GM21717 (cell line): ENCODE results near the gene CC2D1B.
A peak's percentile ranks its signal among the peaks of the same experiment; 100 is the strongest.
"Not testable (repeated sequence)": the region's sequence is repeated elsewhere in the genome, so short reads cannot be mapped to it uniquely, and the experiment has no call there.

Experiments
- ATAC-seq: cut with Tn5 transposase; IDR thresholded peaks from one replicate; pipeline ENCODE4 v1.9.1; 2021; ENCODE audit warnings: mild to moderate bottlenecking, moderate library complexity; ENCODE audit not compliant: unreplicated experiment

Gene CC2D1B

GRCh38 chr1:52365746-52366516 lies at the start of gene CC2D1B:
TSS of gene CC2D1B (minus strand) at chr1:52366205. CDS start at chr1:52364620, 1,585 bp downstream.
- peak; percentile 88 for ATAC-seq

GRCh38 chr1:52414942-52415341 lies 48.9 kb upstream of the CC2D1B start:
- no peak for ATAC-seq

GRCh38 chr1:52413410-52413989 lies 47.5 kb upstream of the CC2D1B start:
- ATAC-seq = no peak

GRCh38 chr1:52404975-52405338 lies 39.0 kb upstream of the CC2D1B start:
- ATAC-seq = no peak

- ATAC-seq = peak; percentile 91
Observed at GRCh38 chr1:52404116-52404974, 38.3 kb upstream of the CC2D1B start, which contains the start of the genes ORC1 and PRPF38A. TSS of gene ORC1 (minus strand) at chr1:52404423. CDS start at chr1:52402223, 2,200 bp downstream. TSS of gene PRPF38A (plus strand) at chr1:52404602. CDS start at chr1:52404750, 148 bp downstream.

GRCh38 chr1:52403566-52404115 lies 37.6 kb upstream of the CC2D1B start:
- peak; percentile 37 for ATAC-seq

- no peak for ATAC-seq
Observed at GRCh38 chr1:52402860-52403240, 36.8 kb upstream of the CC2D1B start.

- no peak for ATAC-seq
Observed at GRCh38 chr1:52400131-52400530, 34.1 kb upstream of the CC2D1B start.

- ATAC-seq = no peak
Observed at GRCh38 chr1:52399629-52400028, 33.6 kb upstream of the CC2D1B start.

- no peak for ATAC-seq
Observed at GRCh38 chr1:52393174-52393573, 27.2 kb upstream of the CC2D1B start.

GRCh38 chr1:52386458-52386857 lies 20.5 kb upstream of the CC2D1B start:
- ATAC-seq = no peak

- no peak for ATAC-seq
Observed at GRCh38 chr1:52385376-52385775, 19.4 kb upstream of the CC2D1B start.

- ATAC-seq = not testable (repeated sequence)
Observed at GRCh38 chr1:52369851-52370250, 3.8 kb upstream of the CC2D1B start.

GRCh38 chr1:52368383-52369172 lies 2.6 kb upstream of the CC2D1B start:
- ATAC-seq = no peak

- ATAC-seq = no peak
Observed at GRCh38 chr1:52367272-52367671, 1.3 kb upstream of the CC2D1B start.

- no peak for ATAC-seq
Observed at GRCh38 chr1:52366517-52366827, 467 bp upstream of the CC2D1B start.

- peak; percentile 32 for ATAC-seq
Observed at GRCh38 chr1:52365071-52365745, 797 bp downstream of the CC2D1B start.

GRCh38 chr1:52364235-52364839 lies 1.7 kb downstream of the CC2D1B start:
- ATAC-seq = no peak

GRCh38 chr1:52360595-52360968 lies 5.4 kb downstream of the CC2D1B start:
- no peak for ATAC-seq
